Activated CD4-positive, alpha-beta T cell treated with anti-CD3 and anti-CD28 coated beads, Interleukin-2, amount 50 U/mL, for 16 hours (primary cell): ENCODE data around the gene PLA2G4C.

Experiments
- DNase-seq: peaks from one replicate; pipeline ENCODE4 v3.0.0-alpha.2; 2020

PLA2G4C gene

DNA sequence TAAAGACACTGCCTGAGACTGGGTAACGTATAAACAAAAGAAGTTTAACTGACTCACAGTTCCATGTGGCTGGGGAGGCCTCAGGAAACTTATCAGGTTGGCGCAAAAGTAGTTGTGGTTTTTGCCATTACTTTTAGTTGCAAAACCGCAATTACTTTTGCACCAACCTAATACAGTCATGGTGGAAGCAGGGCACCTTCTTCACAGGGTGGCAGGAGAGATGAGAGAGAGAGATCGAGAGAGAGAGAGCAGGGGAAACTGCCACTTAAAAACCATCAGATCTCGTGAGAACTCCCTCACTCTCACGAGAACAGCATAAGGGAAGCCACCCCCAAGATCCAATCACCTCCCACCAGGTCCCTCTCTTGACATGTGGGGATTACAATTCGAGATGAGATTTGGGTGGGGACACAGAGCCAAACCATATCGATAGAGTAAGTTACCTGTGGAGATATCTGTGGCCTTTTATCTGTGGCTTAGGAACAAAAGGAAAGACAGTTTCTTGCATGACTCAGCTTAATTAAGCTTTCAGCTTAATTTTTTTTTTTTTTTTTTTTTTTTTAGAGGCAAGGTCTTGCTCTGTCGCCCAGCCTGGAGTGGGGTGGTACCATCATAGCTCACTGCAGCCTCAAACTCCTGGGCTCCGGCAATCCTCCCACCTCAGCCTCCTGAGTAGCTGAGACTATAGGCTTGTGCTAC lies 59.1 kb downstream of the PLA2G4C start:
- no peak for DNase-seq

DNA sequence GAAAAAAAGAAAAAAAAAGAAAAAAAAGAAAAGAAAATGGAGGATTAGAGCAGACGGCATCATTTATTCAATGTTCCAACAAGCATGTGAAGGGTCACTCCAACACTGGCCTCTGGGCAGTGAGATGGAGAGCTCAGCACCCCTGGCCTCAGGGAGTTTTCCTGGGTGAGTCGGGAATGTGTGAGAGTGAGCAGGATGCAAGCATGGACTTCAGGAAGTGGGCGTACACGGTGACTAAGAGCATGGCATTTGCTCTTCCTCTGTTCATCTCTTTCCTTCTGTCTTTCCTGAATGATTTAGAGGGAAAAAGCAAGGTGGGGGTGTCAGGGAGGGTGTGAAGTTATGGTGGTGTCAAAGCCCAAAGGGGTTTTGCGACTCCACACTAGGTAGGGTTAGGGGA lies 66.1 kb downstream of the PLA2G4C start:
- DNase-seq, result no peak

DNA sequence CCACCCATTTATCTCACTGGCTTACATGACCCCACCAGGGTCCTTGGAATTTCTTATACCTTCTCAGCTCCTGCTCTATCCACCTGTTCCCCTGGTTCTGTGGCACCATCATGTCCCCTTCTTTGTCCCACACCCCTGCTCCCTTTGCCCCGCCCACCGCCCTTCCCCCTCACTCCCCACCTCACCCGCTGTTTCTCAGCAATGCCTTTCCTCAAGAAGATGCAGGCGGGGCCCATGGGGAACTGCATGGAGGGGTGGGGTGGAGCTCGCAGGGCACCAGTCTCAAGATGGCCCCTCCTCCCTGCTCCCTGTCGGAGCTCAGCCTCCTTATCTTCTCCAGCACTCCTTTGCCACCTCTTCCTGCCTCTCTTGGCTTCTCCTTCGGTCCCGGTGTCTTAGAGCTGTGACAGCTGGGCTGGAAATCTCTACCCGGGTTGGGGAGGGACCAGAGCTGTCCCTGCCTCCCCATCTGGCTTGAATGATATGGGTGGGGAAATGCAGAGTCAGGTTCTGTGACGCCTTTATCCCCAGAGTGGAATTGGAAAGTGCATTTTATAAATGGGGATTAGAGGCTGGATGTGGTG lies 66.8 kb downstream of the PLA2G4C start, which contains the start of gene CABP5:
Gene CABP5, minus strand, starts transcription at position 405 of the 584 bp plus-strand sequence. Its CDS starts 157 bp downstream, at position 248.
- no peak for DNase-seq

DNA sequence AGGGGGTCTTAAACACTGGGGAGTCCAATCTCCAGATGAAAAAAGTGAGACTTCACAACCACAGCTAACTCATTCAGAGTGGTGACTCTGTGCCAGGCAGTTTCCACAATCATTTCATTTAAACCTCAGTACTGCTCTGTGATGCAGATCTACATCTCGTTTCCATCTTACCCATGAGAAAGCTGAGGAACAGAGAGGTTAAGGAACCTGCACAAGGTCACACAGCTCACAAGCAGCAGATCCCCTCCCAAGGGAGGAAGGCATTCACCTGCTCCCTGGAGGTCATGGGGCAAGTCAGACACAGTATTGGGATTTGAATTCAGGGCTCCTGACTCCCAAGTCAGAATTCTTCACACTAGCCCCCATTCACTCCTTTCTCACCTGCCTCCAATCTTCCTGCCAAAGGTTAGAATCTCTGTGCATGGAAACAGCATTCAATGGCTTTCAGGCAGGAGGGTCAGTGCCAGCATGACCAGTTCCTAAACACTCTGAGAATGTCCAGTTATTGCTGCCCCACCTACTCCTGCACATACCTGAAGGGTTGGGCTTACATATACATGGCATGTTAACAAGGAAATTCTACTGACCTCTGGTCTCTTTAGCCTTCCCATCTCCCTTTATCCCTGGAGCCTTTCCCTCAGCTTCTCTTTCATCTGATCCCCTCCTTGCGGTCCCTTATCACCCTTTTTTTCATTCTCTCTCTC lies 68.6 kb downstream of the PLA2G4C start:
- no peak for DNase-seq

DNA sequence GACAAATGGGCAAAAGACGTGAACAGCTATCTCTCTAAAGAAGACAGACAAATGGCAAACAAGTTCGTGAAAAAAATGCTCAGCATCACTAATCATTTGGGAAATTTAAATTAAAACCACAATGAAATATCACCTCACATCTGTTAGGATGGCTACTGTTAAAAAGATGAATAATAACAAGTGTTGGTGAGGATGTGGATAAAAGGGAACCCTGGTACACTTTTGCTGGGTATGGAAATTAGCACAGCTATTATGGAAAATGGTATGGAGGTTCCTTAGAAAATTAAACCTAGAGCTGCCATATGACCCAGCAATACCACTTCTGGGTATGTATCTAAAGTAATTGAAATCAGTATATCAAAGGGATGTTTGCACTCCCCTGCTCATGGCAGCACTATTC lies 73.9 kb downstream of the PLA2G4C start:
- no peak for DNase-seq

DNA sequence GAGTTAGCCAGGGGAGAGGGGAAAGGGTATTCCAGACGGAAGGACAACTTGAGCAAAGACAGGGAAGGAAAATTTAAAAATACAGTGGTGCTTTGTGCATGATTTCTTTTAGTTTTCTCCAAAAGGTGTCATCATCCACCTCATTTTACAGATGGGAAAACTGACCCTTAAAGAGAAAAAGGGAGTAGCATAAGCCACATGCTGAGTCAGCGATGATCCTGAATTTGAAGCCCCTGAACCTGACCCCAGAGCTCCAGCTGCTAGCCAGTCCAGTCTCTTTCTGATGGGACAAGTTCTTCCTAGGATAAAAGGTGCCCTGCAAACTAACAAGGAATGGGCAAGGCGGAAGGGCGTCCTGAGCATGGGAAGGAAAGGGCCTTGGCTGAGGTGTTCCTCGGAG lies 77.0 kb downstream of the PLA2G4C start:
- no peak for DNase-seq

DNA sequence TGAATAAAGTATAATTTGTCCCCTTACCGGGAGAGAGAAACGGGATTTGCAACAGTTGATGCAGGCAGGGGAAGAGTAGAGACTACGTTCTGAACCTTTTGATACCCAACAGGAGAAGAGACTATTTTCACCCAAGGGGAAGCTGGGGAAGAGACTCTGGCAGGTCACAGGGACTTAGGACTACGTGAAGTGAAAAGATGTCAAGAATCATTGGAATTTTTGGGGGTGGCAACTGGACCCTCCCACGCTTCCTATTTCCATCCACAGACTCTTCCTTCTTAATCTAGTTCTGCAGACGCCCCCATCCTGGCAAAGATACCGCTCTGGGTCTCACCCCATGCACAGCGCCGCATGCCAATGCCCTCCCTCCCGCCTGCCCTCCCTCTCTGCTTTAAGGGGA lies 80.5 kb downstream of the PLA2G4C start:
- DNase-seq, result no peak

DNA sequence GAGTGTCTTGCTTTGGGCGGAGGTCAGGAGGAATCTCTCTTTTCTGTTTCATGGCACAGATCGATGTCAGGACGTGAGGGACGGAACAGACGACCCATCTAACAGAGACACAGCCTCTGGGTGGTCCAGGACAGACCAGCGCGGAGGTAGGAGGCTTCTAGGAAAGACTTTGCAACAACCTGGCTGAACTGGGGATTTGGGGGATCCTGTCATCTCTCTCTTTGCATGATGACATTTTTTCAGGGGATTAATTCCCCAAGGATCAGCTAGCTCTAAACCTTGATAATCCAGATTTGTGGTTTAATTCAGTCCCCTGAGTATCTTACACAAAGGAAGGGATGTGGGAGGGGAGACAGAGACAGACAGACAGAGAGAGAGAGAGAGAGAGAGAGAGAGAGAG lies 81.2 kb downstream of the PLA2G4C start:
- DNase-seq, result no peak

DNA sequence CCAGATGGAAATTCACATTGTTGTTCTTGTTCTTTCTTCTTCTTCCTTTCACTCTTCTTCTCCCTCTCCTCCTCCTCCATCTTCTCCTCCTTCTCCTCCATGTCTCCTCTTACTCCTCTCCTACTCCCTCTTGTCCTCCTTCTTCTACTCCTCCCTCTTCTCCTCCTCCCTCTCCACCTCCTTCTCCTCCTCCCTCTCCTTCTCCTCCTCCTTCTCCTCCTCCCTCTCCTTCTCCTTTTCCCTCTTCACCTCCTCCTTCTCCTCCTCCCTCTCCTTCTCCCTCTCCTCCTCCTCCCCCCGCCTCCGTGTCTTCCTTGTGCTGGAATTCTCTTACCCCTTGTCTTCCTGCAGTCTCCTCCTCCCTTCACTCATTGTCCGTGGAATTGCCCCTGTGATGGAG lies 85.1 kb downstream of the PLA2G4C start:
- no peak for DNase-seq

DNA sequence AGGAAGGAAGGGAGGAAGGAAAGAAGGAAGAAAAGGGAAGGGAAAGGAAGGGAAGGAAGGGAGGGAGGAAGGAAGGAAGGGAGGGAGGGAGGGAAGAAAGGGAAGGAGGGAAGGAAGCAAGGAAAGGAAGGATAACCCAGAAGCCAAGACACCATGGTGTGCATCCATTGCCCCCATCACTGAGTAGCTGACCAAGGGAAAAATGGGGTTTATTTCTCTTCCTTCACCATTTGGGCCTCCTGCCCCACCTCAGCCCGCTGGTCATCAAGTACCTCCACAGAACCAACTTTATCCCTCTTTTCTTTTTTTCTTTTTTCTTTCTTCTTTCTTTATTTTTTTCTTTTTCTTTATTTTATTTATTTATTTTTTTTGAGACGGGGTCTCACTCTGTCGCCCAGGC lies 87.1 kb downstream of the PLA2G4C start:
- no peak for DNase-seq

DNA sequence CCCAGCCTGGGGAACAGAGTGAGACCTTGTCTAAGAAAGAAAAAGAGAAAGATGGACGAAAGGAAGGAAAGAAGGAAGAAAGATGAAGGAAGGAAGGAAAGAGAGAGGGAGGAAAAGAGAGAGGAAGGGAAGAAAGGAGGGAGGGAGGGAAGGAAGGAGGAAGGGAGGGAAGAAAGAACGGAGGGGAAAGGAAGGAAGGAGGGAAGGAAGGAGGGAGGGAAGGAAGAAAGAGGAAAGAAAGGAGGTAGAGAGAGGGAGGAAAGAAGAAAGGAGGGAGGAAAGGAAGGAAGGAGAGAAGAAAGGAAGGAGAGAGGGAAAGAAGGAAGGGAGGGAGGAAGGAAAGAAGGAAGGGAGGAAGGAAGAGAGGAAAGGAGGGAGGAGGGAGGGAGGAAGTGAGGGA lies 87.6 kb downstream of the PLA2G4C start:
- no peak for DNase-seq

DNA sequence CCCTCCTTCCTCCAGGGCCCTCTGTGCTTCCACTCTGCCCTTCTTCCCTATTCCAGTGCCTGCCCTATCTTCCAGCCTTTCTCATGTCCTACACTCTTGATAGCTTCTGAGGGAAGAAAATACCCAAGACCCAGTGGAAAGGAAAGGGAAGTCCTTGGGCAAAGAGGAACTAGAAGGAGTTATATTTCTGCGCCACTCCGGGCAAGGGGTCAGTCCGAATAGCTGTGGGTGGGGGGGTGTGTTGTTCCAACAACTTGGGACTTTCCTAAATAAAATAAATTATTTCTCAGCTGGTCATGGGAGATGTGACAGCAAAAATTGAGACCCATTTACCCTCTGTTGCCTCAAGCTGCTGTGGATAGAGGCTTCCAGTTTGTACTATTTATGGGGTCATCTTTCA lies 89.9 kb downstream of the PLA2G4C start:
- no peak for DNase-seq

DNA sequence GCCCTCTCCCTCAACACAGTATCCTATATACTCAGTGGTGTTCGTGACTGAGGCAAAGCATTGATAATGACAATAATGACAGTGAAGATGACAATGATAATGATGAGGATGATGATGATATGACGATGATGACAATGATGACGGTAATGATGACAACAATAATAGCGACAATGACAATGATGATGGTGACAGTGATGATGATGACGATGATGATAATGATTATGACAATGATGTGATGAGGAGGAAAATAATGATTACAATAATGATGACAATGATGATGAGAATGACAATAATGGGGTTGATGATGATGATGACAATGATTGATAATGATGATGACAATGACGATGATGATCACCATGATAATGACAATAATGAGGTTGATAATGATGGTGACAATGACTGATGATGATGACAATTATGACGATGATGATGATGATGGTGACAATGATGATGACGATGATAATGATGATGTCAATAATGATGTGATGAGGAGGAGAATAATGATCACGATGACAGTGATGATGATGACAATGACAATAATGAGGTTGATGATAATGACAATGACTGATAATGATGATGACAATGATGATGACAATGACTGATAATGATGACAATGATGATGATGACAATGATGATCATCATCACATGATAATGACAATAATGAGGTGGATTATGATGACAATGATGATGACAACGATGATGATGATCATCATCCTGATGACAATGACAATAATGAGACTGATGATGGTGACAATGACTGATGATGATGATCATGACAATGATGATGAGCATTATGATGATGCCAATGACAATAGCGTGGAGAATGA lies 99.5 kb downstream of the PLA2G4C start:
- no peak for DNase-seq

DNA sequence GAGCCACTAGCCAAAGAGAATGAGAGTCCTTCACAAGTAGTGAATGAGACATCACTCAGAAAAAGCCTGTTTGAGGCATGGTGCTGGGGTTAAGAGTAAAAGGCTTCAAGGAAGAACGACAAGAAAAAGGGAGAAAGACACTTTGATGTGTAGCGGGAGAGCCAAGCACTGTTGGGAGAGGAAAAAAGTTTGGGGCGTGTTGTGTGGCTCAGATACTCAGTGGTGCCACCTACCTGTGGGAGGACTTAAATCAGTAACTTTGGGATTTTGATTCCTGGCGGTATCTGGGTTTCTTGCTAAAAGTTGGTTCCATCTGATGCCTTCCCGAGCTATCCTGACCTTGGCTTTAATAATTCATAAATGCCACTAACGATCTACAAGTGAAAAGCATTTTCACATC lies 103.9 kb downstream of the PLA2G4C start:
- DNase-seq, result peak; percentile 6

DNA sequence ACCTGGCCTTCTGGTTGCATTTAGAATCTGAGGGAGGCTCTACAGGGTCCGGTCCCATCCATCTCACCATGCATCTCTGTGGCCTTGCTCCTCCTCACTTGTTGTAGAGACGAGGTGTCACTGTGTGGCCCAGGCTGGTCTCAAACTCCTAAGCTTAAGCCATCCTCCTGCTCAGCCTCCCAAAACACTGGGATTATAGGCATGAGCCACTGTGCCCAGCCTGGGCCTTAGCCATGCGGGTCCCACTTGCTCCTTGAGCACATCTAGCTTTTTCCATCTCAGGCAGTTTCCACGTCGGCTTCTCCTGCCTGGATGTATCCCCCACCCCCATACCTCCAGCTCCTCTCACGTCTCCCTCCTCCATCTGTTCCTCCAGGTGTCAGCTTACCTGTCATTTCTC lies 106.4 kb downstream of the PLA2G4C start:
- no peak for DNase-seq

DNA sequence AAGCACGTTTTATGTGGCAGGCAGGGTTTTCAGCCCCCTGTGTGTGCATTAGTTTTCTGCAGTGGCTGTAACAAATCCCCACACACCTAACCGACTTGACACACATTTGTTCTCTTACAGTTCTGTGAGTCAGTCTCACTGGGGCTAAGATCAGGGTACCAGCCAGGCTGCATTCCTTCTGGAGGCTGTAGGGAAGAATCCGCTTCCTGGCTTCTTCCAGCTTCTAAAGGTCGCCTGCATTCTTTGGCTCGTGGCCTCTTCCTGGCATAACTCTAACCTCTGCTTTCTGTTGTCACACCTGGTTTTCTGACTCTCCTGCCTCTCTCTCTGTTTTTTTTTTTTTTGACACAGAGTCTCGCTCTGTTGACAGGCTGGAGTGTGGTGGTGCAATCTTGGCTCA lies 109.8 kb downstream of the PLA2G4C start:
- DNase-seq, result no peak

DNA sequence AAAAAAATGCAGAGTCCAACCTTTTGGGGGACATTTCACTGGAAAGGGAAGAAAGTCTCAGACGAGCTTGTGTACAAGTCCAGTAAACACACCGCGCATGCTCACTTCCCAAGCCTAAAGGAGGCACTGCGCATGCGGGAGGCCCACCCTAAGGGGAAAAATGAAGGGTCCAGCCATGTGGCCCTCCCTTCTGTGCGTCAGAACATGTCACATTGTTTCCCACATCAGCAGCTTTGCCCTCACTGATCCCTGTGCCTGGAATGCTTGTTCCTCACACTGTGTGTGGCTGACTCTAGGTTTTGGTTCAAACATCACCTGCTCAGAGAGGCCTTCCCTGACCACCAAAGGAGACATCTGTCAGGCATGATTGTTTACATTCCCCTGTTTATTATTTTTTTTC lies 111.8 kb downstream of the PLA2G4C start:
- no peak for DNase-seq
